Karpas-422 (cell line): ENCODE results near the gene OTOP3. TPM values are rescaled to one million over a fixed set of nuclear protein-coding genes. Genes with fewer than 3 reads are reported as not detected.
"Not testable (repeated sequence)": the region's sequence is repeated elsewhere in the genome, so short reads cannot be mapped to it uniquely, and the experiment has no call there.

Experiments used
- DNase-seq: peaks from one replicate; pipeline ENCODE4 v3.0.0-alpha.2; 2015
- H2AFZ ChIP-seq: fragments of 200-600 bp; sonication (generic); 2 replicates; pipeline ENCODE4 v1.6.1; 2014; ENCODE audit warnings: antibody characterized with exemption, low read length, mixed read lengths
- H3K27ac ChIP-seq: fragments of 200-600 bp; sonication (generic); 2 replicates; pipeline ENCODE4 v1.5.1; 2014; ENCODE audit warnings: mild to moderate bottlenecking, low read length, moderate library complexity
- H3K27me3 ChIP-seq: fragments of 200-600 bp; sonication (generic); 2 replicates; pipeline ENCODE4 v1.6.1; 2014; ENCODE audit warnings: low read length, mixed read lengths
- H3K36me3 ChIP-seq: fragments of 200-600 bp; sonication (generic); 2 replicates; pipeline ENCODE4 v1.6.1; 2014; ENCODE audit warnings: low read length, mixed read lengths; ENCODE audit not compliant: insufficient read depth
- H3K4me1 ChIP-seq: fragments of 200-600 bp; sonication (generic); 2 replicates; pipeline ENCODE4 v1.6.1; 2014; ENCODE audit warnings: mild to moderate bottlenecking, low read length, mixed read lengths
- H3K4me2 ChIP-seq: fragments of 200-600 bp; sonication (generic); 2 replicates; pipeline ENCODE4 v1.6.1; 2014; ENCODE audit warnings: low read length, low read depth, mild to moderate bottlenecking; ENCODE audit not compliant: poor library complexity, severe bottlenecking
- H3K4me3 ChIP-seq: fragments of 200-600 bp; sonication (generic); 2 replicates; pipeline ENCODE4 v1.5.1; 2014; ENCODE audit warnings: mild to moderate bottlenecking, antibody characterized with exemption, low read length, mixed read lengths
- H3K79me2 ChIP-seq: fragments of 200-600 bp; sonication (generic); 2 replicates; pipeline ENCODE4 v1.6.1; 2014; ENCODE audit warnings: mild to moderate bottlenecking, low read length, mixed read lengths
- H3K9ac ChIP-seq: fragments of 200-600 bp; sonication (generic); 2 replicates; pipeline ENCODE4 v1.6.0; 2014; ENCODE audit warnings: low read length
- H3K9me2 ChIP-seq: fragments of 200-600 bp; sonication (generic), shearing (Covaris generic); replicated peaks from 2 replicates; pipeline ENCODE4 v1.6.0; 2014; ENCODE audit warnings: mild to moderate bottlenecking, low read length, moderate library complexity; ENCODE audit not compliant: insufficient read depth
- H3K9me3 ChIP-seq: fragments of 300-700, 200-600 bp; sonication (generic); 2 replicates; pipeline ENCODE4 v1.6.1; 2014; ENCODE audit warnings: low read length, mixed read lengths
- H4K20me1 ChIP-seq: fragments of 200-600 bp; sonication (generic); 2 replicates; pipeline ENCODE4 v1.6.1; 2014; ENCODE audit warnings: mild to moderate bottlenecking, antibody characterized with exemption, low read length, low read depth; ENCODE audit not compliant: insufficient read depth
- total RNA-seq: library from RNA; depleted of rRNA; stranded (reverse); fragments of >200 nt; shearing (Covaris generic); gene quantifications from 2 replicates; pipeline ENCODE4 v1.2.3, GENCODE V29; 2014; ENCODE audit warnings: low replicate concordance

OTOP3 gene
- total RNA-seq, 1 experiment from 2014 or later: not detected

GRCh38 chr17:74969501-74969900, 33.8 kb downstream of the OTOP3 start:
- DNase-seq, H3K36me3 ChIP-seq, H3K9me3 ChIP-seq, H3K27me3 ChIP-seq, H3K27ac ChIP-seq, H3K9ac ChIP-seq, H4K20me1 ChIP-seq, H3K9me2 ChIP-seq, H3K79me2 ChIP-seq, H2AFZ ChIP-seq, H3K4me2 ChIP-seq, H3K4me3 ChIP-seq, H3K4me1 ChIP-seq: not testable (repeated sequence)

- H2AFZ ChIP-seq: no peak overlapping the region
- H4K20me1 ChIP-seq: no peaks in the 10 kb centered on the region
- H3K4me2 ChIP-seq: no peak overlapping the region
- H3K36me3 ChIP-seq: no peaks in the 10 kb centered on the region
- H3K79me2 ChIP-seq: no peaks in the 10 kb centered on the region
- H3K27me3 ChIP-seq: no peaks in the 10 kb centered on the region
- H3K4me1 ChIP-seq: peaks cover 9% of the 10 kb centered on the region
- H3K9me2 ChIP-seq: no peaks in the 10 kb centered on the region
- H3K4me3 ChIP-seq: no peak overlapping the region
- no peak overlapping the region for H3K27ac ChIP-seq
- no peak for DNase-seq
- H3K9ac ChIP-seq: no peak overlapping the region
- H3K9me3 ChIP-seq: no peaks in the 10 kb centered on the region
Measured at GRCh38 chr17:74970395-74970794, 34.7 kb downstream of the OTOP3 start.

DNA sequence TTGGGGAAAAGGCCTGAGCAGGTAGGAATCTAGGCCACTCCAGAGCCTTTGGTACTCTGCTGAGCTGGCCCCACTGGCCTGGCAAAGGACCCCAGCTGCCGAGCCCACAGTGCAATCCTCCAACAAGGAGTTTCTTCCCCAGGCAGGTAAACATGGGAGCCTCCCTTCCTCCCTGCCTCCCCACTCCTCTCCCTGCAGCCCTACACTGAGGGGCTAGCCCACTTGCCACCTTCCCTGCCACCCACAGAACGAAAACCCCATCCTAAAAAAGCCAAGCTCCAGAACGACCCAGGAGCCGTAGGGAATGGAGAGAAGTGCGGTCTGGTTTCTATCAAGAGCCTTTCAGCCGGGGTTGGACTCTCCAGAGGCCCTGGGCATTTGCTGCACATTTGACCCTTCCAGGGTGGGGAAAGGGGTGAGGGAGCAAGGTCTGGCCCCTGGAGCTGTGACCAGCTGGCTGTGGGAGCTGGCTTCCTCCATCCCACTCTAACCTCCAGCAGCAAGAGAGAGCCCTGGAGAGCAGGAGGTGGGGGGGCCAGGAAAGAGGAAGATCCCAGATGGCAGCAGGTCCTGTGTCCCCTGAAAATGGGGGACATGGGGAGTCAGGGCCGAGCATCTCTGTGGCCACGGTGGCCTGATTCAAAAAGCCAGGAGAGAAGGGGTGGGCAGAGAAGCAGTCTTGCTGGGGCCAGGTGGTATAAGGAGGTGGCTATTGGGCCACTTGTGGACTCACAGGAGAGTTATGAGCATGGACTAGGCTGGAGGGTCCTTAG, 35.6 kb downstream of the OTOP3 start:
- Histone ChIP-seq H3K9me3 (no peaks in the 10 kb centered on the region), H2AFZ (no peak overlapping the region), H3K27ac (no peak overlapping the region), H3K4me3 (no peak overlapping the region), H3K4me1 (peaks cover 9% of the 10 kb centered on the region), H4K20me1 (no peaks in the 10 kb centered on the region), H3K36me3 (no peaks in the 10 kb centered on the region), H3K9ac (no peak overlapping the region), H3K27me3 (no peaks in the 10 kb centered on the region), H3K9me2 (no peaks in the 10 kb centered on the region), H3K4me2 (no peak overlapping the region), H3K79me2 (no peaks in the 10 kb centered on the region)
- no peak for DNase-seq

DNA sequence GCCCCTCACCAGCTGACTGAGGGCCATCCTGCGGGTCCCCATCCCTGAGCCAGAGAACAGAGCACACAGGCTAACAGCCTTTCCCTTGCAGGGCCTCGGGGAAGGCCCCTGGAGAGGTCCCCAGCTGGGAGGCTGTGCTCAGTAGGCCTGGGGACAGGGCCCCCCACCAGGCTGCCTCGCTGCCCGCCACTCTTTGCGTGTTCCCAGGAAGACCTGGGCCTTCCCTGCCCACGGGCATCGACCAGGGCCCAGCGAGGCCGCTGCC, 36.1 kb downstream of the OTOP3 start:
- Histone ChIP-seq H3K36me3 (no peaks in the 10 kb centered on the region), H3K79me2 (no peaks in the 10 kb centered on the region), H3K9ac (no peak overlapping the region), H3K27ac (no peak overlapping the region), H3K4me1 (peaks cover 9% of the 10 kb centered on the region), H2AFZ (no peak overlapping the region), H3K4me3 (no peak overlapping the region), H3K9me3 (no peaks in the 10 kb centered on the region), H3K9me2 (no peaks in the 10 kb centered on the region), H3K4me2 (no peak overlapping the region), H4K20me1 (no peaks in the 10 kb centered on the region), H3K27me3 (no peaks in the 10 kb centered on the region)
- no peak for DNase-seq

GRCh38 chr17:74972107-74972972, 36.6 kb downstream of the OTOP3 start, which contains the start of gene HID1:
TSS of gene HID1 (minus strand) at chr17:74972759. CDS start at chr17:74972656, 103 bp downstream.
- Histone ChIP-seq H3K27me3 (no peaks in the 10 kb centered on the region), H2AFZ (no peak within 1 kb of the TSS), H4K20me1 (no peaks in the 10 kb centered on the region), H3K9ac (no peak within 1 kb of the TSS), H3K27ac (no peak within 1 kb of the TSS), H3K9me2 (no peaks in the 10 kb centered on the region), H3K4me3 (peak within 1 kb of the TSS; percentile 30; the same call in 1 of the 2 replicates), H3K9me3 (no peaks in the 10 kb centered on the region), H3K79me2 (no peaks in the 10 kb centered on the region), H3K4me1 (peaks cover 9% of the 10 kb centered on the region), H3K4me2 (peak within 1 kb of the TSS; percentile 44), H3K36me3 (no peaks in the 10 kb centered on the region)
- DNase-seq: peak; percentile 59

- H3K9ac ChIP-seq: no peak overlapping the region
- no peak overlapping the region for H3K4me3 ChIP-seq
- no peak overlapping the region for H2AFZ ChIP-seq
- H3K9me2 ChIP-seq: no peaks in the 10 kb centered on the region
- H4K20me1 ChIP-seq: no peaks in the 10 kb centered on the region
- DNase-seq: no peak
- H3K4me2 ChIP-seq: peak overlapping the region; percentile 44
- H3K4me1 ChIP-seq: peaks cover 9% of the 10 kb centered on the region
- no peaks in the 10 kb centered on the region for H3K36me3 ChIP-seq
- no peak overlapping the region for H3K27ac ChIP-seq
- no peaks in the 10 kb centered on the region for H3K79me2 ChIP-seq
- no peaks in the 10 kb centered on the region for H3K27me3 ChIP-seq
- no peaks in the 10 kb centered on the region for H3K9me3 ChIP-seq
Measured at GRCh38 chr17:74972973-74973328, 37.3 kb downstream of the OTOP3 start.

GRCh38 chr17:74975943-74976342, 40.2 kb downstream of the OTOP3 start:
- H4K20me1 ChIP-seq: no peaks in the 10 kb centered on the region
- H3K27ac ChIP-seq: no peak overlapping the region
- no peaks in the 10 kb centered on the region for H3K36me3 ChIP-seq
- no peaks in the 10 kb centered on the region for H3K9me2 ChIP-seq
- no peak overlapping the region for H3K9ac ChIP-seq
- H3K4me2 ChIP-seq: no peak overlapping the region
- peaks cover 9% of the 10 kb centered on the region for H3K4me1 ChIP-seq
- no peak for DNase-seq
- H2AFZ ChIP-seq: no peak overlapping the region
- H3K4me3 ChIP-seq: no peak overlapping the region
- H3K27me3 ChIP-seq: no peaks in the 10 kb centered on the region
- no peaks in the 10 kb centered on the region for H3K9me3 ChIP-seq
- H3K79me2 ChIP-seq: no peaks in the 10 kb centered on the region

- Histone ChIP-seq H3K27ac (no peak overlapping the region), H3K4me3 (no peak overlapping the region), H3K9ac (no peak overlapping the region), H3K4me2 (no peak overlapping the region), H3K79me2 (no peaks in the 10 kb centered on the region), H3K9me2 (no peaks in the 10 kb centered on the region), H3K36me3 (no peaks in the 10 kb centered on the region), H4K20me1 (no peaks in the 10 kb centered on the region), H3K27me3 (no peaks in the 10 kb centered on the region), H3K4me1 (peaks cover 24% of the 10 kb centered on the region), H3K9me3 (no peaks in the 10 kb centered on the region), H2AFZ (no peak overlapping the region)
- no peak for DNase-seq
Measured at GRCh38 chr17:74977802-74978201, 42.1 kb downstream of the OTOP3 start.
